Measurements from ENCODE around the gene LASP1. TPM values are rescaled to one million over a fixed set of nuclear protein-coding genes. Genes with fewer than 3 reads are reported as not detected.
"Not testable (repeated sequence)": the region's sequence is repeated elsewhere in the genome, so short reads cannot be mapped to it uniquely, and the experiment has no call there.

Gene LASP1
- total RNA-seq, 4 donors from 2014 or later = 110 to 165 (median 137) TPM

GRCh38 chr17:38942696-38943334 is 73.0 kb downstream of the LASP1 start:
- H3K27ac ChIP-seq = no peak overlapping the region
- H3K36me3 ChIP-seq = no peaks in the 10 kb centered on the region
- no peak for DNase-seq (ENCODE audit: low spot score in 2 of 2)
- no peak overlapping the region for H3K4me3 ChIP-seq
- H3K9me3 ChIP-seq = no peaks in the 10 kb centered on the region
- H3K4me1 ChIP-seq = peaks cover 0 to 20% (median 3%) of the 10 kb centered on the region in 4 donors
- H3K27me3 ChIP-seq = no peaks in the 10 kb centered on the region
- TF ChIP-seq EP300 (IDR thresholded peaks at IDR 0.05) (no peak), POLR2A (IDR thresholded peaks at IDR 0.05) (no peak), CTCF (IDR thresholded peaks at IDR 0.05) (no peak)
- 14 to 22% methylated on average over 4 of the region's 4 CpGs for WGBS, 2 donors

- WGBS, 2 donors = 61 to 72% methylated on average over 8 of the region's 8 CpGs
These were observed 73.7 kb downstream of the LASP1 start for GRCh38 chr17:38943607-38944006.

GRCh38 chr17:38947189-38947588 is 77.3 kb downstream of the LASP1 start:
- no peaks in the 10 kb centered on the region for H3K36me3 ChIP-seq
- 87% methylated on average over 2 of the region's 2 CpGs for WGBS, 2 donors
- H3K4me1 ChIP-seq = peaks cover 0 to 16% (median 3%) of the 10 kb centered on the region in 4 donors
- DNase-seq (ENCODE audit: low spot score in 2 of 2) = no peak
- H3K4me3 ChIP-seq = no peak overlapping the region
- no peaks in the 10 kb centered on the region for H3K9me3 ChIP-seq
- no peak for TF ChIP-seq POLR2A (IDR thresholded peaks at IDR 0.05)
- no peak for TF ChIP-seq EP300 (IDR thresholded peaks at IDR 0.05)
- no peak overlapping the region for H3K27ac ChIP-seq
- no peaks in the 10 kb centered on the region for H3K27me3 ChIP-seq

More at GRCh38 chr17:38943607-38944006, 73.7 kb downstream of the LASP1 start:
- Histone ChIP-seq H3K9me3 (no peaks in the 10 kb centered on the region), H3K36me3 (no peaks in the 10 kb centered on the region), H3K4me1 (peaks cover 0 to 20% (median 3%) of the 10 kb centered on the region in 4 donors), H3K4me3 (no peak overlapping the region), H3K27me3 (no peaks in the 10 kb centered on the region), H3K27ac (no peak overlapping the region)
- no peak for DNase-seq (ENCODE audit: low spot score in 2 of 2)
- TF ChIP-seq EP300 (IDR thresholded peaks at IDR 0.05) (no peak), CTCF (IDR thresholded peaks at IDR 0.05) (no peak), POLR2A (IDR thresholded peaks at IDR 0.05) (no peak)

- not testable (repeated sequence) for H3K4me1 ChIP-seq; H3K27me3 ChIP-seq; H3K4me3 ChIP-seq; H3K27ac ChIP-seq; H3K36me3 ChIP-seq; H3K9me3 ChIP-seq; DNase-seq (ENCODE audit: low spot score in 2 of 2)
- 85 to 89% methylated on average over 7 of the region's 7 CpGs for WGBS, 2 donors
These were observed 83.9 kb downstream of the LASP1 start for GRCh38 chr17:38953800-38954199.

GRCh38 chr17:38958326-38958725 is 88.5 kb downstream of the LASP1 start:
- Histone ChIP-seq H3K27ac (no peak overlapping the region), H3K4me3 (no peak overlapping the region), H3K27me3 (no peaks in the 10 kb centered on the region), H3K4me1 (no peaks in the 10 kb centered on the region), H3K9me3 (no peaks in the 10 kb centered on the region), H3K36me3 (no peaks in the 10 kb centered on the region)
- no peak for DNase-seq (ENCODE audit: low spot score in 2 of 2)
- WGBS, 2 donors = 4% methylated on average over 1 of the region's 1 CpG
- TF ChIP-seq EP300 (IDR thresholded peaks at IDR 0.05) (no peak), CTCF (IDR thresholded peaks at IDR 0.05) (no peak), POLR2A (IDR thresholded peaks at IDR 0.05) (no peak)

GRCh38 chr17:38958756-38959155 is 88.9 kb downstream of the LASP1 start:
- H3K27ac ChIP-seq = no peak overlapping the region
- TF ChIP-seq CTCF (IDR thresholded peaks at IDR 0.05) (no peak), EP300 (IDR thresholded peaks at IDR 0.05) (no peak)
- H3K36me3 ChIP-seq = no peaks in the 10 kb centered on the region
- no peak overlapping the region for H3K4me3 ChIP-seq
- H3K9me3 ChIP-seq = no peaks in the 10 kb centered on the region
- no peaks in the 10 kb centered on the region for H3K4me1 ChIP-seq
- DNase-seq (ENCODE audit: low spot score in 2 of 2) = no peak
- H3K27me3 ChIP-seq = no peaks in the 10 kb centered on the region

Measured in tibial nerve (tissue), 4 donors.